HL-60 (cell line): Measurements from ENCODE around the gene NNMT.

Experiments used
- DNase-seq, 2 experiments: peaks; one replicate each; pipeline ENCODE4 v3.0.0-alpha.2; 2010 to 2020; ENCODE audit warnings: low read depth in 1 of 2, low spot score in 1 of 2
- H3K27ac ChIP-seq: fragments of 250-450 bp; sonication (Bioruptor Pico); replicated peaks from 2 replicates; pipeline ENCODE4 v1.5.1; 2020; ENCODE audit warnings: mild to moderate bottlenecking, moderate library complexity
- H3K27me3 ChIP-seq: fragments of 250-450 bp; sonication (Bioruptor Pico); 2 replicates; pipeline ENCODE4 v1.5.1; 2021; ENCODE audit warnings: mild to moderate bottlenecking, moderate library complexity; ENCODE audit not compliant: insufficient read depth, poor library complexity, severe bottlenecking
- H3K4me3 ChIP-seq: replicated peaks from 2 replicates; pipeline ENCODE4 v1.5.1; 2011; ENCODE audit warnings: mild to moderate bottlenecking, control low read depth, low read length; ENCODE audit not compliant: insufficient read depth
- CTCF ChIP-seq: IDR thresholded peaks from one replicate; pipeline ENCODE4 v1.5.1; 2011; ENCODE audit warnings: low read length, control low read depth, inconsistent platforms; ENCODE audit not compliant: insufficient read depth
- GABPA ChIP-seq: IDR thresholded peaks from 2 replicates; pipeline ENCODE4 v1.6.1; 2012; ENCODE audit warnings: low read depth
- POLR2AphosphoS5 ChIP-seq: IDR thresholded peaks from 2 replicates; pipeline ENCODE4 v1.6.1; 2012; ENCODE audit warnings: low read depth
- REST ChIP-seq: IDR thresholded peaks from 2 replicates; pipeline ENCODE4 v1.6.1; 2012; ENCODE audit warnings: low read depth; ENCODE audit not compliant: insufficient replicate concordance
- SPI1 ChIP-seq: IDR thresholded peaks from 2 replicates; pipeline ENCODE4 v1.6.1; 2012; ENCODE audit warnings: low read depth, mild to moderate bottlenecking, borderline replicate concordance

NNMT gene

GRCh38 chr11:114253771-114254170 is 42.4 kb upstream of the NNMT start:
- Histone ChIP-seq H3K27ac (no peak overlapping the region), H3K4me3 (no peak overlapping the region), H3K27me3 (no peaks in the 10 kb centered on the region)
- no peak for TF ChIP-seq SPI1
- no peak for TF ChIP-seq GABPA
- TF ChIP-seq POLR2AphosphoS5 = no peak
- no peak for TF ChIP-seq REST
- TF ChIP-seq CTCF = no peak
- DNase-seq = no peak

GRCh38 chr11:114254571-114255146 is 41.5 kb upstream of the NNMT start:
- no peak overlapping the region for H3K4me3 ChIP-seq
- TF ChIP-seq GABPA (no peak), REST (no peak), SPI1 (no peak), POLR2AphosphoS5 (no peak), CTCF (no peak)
- no peaks in the 10 kb centered on the region for H3K27me3 ChIP-seq
- H3K27ac ChIP-seq = no peak overlapping the region
- DNase-seq = no peak

GRCh38 chr11:114255289-114255688 is 40.9 kb upstream of the NNMT start:
- Histone ChIP-seq H3K27me3 (no peaks in the 10 kb centered on the region), H3K27ac (no peak overlapping the region), H3K4me3 (no peak overlapping the region)
- no peak for TF ChIP-seq SPI1
- TF ChIP-seq CTCF = no peak
- TF ChIP-seq GABPA = no peak
- TF ChIP-seq POLR2AphosphoS5 = no peak
- no peak for TF ChIP-seq REST
- no peak for DNase-seq
